IMR-90 (cell line): Measurements from ENCODE around the gene PSMC3.

Experiments used
- BHLHE40 ChIP-seq: fragments of 150-350 bp; IDR thresholded peaks from 2 replicates; pipeline ENCODE4 v1.6.1; 2016; ENCODE audit warnings: mild to moderate bottlenecking, low read depth, low read length
- CEBPB ChIP-seq: IDR thresholded peaks from 2 replicates; pipeline ENCODE4 v1.6.1; 2012; ENCODE audit warnings: low read depth, low read length, improper control_type of control experiment
- CHD1 ChIP-seq: IDR thresholded peaks from 2 replicates; pipeline ENCODE4 v1.6.1; 2012; ENCODE audit warnings: low read depth, low read length, improper control_type of control experiment
- MAZ ChIP-seq: IDR thresholded peaks from 2 replicates; pipeline ENCODE4 v1.6.1; 2012; ENCODE audit warnings: low read depth, mild to moderate bottlenecking, low read length, improper control_type of control experiment, moderate library complexity, borderline replicate concordance
- MXI1 ChIP-seq: IDR thresholded peaks from 2 replicates; pipeline ENCODE4 v1.6.1; 2012; ENCODE audit warnings: low read depth, mild to moderate bottlenecking, low read length, moderate library complexity, borderline replicate concordance
- POLR2A ChIP-seq: IDR thresholded peaks from 2 replicates; pipeline ENCODE4 v1.6.1; 2012; ENCODE audit warnings: mild to moderate bottlenecking, low read depth, low read length
- RAD21 ChIP-seq: IDR thresholded peaks from 2 replicates; pipeline ENCODE4 v1.6.1; 2012; ENCODE audit warnings: low read length, improper control_type of control experiment
- RFX5 ChIP-seq: IDR thresholded peaks from 2 replicates; pipeline ENCODE4 v1.8.0; 2012; ENCODE audit warnings: low read depth, mild to moderate bottlenecking, low read length, moderate library complexity
- SMC3 ChIP-seq: fragments of 150-350 bp; IDR thresholded peaks from 2 replicates; pipeline ENCODE4 v1.6.1; 2016; ENCODE audit warnings: low read depth, mild to moderate bottlenecking, antibody characterized with exemption, low read length, moderate library complexity
- TF ChIP-seq, protein P1 (sequence below): conservative IDR thresholded peaks from 2 replicates; pipeline ENCODE4 v1.5.1; 2012; ENCODE audit warnings: mild to moderate bottlenecking, low read depth, low read length, improper control_type of control experiment
- TF ChIP-seq, protein P2 (sequence below): fragments of 150-350 bp; IDR thresholded peaks from 2 replicates; pipeline ENCODE4 v1.6.1; 2016; ENCODE audit warnings: low read depth, mild to moderate bottlenecking, low read length, moderate library complexity, borderline replicate concordance

DNA sequence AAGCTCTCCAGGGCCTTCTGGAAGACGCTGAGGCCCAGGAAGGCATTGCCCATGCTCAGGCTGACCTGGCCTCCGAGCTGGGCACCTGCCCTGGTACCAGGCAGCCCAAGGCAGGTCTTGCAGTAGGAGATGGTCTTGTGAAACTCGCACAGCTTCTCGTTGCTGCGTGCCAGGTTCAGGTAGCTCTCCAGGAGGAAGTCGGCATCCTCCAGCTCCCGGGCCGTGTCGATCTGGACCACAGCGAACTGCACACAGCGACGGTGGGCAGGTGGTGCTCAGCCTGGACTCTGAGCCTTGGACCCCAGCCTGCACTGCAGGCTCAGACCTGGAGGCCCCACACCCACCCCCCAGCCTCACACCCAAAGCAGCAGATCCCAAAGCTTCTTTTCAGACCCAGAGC, 21.7 kb upstream of the PSMC3 start:
- TF ChIP-seq, protein P1, sequence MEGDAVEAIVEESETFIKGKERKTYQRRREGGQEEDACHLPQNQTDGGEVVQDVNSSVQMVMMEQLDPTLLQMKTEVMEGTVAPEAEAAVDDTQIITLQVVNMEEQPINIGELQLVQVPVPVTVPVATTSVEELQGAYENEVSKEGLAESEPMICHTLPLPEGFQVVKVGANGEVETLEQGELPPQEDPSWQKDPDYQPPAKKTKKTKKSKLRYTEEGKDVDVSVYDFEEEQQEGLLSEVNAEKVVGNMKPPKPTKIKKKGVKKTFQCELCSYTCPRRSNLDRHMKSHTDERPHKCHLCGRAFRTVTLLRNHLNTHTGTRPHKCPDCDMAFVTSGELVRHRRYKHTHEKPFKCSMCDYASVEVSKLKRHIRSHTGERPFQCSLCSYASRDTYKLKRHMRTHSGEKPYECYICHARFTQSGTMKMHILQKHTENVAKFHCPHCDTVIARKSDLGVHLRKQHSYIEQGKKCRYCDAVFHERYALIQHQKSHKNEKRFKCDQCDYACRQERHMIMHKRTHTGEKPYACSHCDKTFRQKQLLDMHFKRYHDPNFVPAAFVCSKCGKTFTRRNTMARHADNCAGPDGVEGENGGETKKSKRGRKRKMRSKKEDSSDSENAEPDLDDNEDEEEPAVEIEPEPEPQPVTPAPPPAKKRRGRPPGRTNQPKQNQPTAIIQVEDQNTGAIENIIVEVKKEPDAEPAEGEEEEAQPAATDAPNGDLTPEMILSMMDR = no peak
- TF ChIP-seq CEBPB = no peak
- no peak for TF ChIP-seq MAZ
- no peak for TF ChIP-seq POLR2A
- TF ChIP-seq MXI1 = no peak
- TF ChIP-seq, protein P2, sequence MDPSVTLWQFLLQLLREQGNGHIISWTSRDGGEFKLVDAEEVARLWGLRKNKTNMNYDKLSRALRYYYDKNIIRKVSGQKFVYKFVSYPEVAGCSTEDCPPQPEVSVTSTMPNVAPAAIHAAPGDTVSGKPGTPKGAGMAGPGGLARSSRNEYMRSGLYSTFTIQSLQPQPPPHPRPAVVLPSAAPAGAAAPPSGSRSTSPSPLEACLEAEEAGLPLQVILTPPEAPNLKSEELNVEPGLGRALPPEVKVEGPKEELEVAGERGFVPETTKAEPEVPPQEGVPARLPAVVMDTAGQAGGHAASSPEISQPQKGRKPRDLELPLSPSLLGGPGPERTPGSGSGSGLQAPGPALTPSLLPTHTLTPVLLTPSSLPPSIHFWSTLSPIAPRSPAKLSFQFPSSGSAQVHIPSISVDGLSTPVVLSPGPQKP = no peak
- TF ChIP-seq CHD1 = no peak
- no peak for TF ChIP-seq BHLHE40
- TF ChIP-seq RFX5 = no peak
- TF ChIP-seq SMC3 = no peak
- no peak for TF ChIP-seq RAD21
